ENCODE results near the gene KIAA0513.

The KIAA0513 gene

GRCh38 chr16:85005285-85006069, 22.1 kb upstream of the KIAA0513 start:
- TF ChIP-seq CTCF (conservative IDR thresholded peaks at IDR 0.05), result no peak
- H3K27ac ChIP-seq, result no peak overlapping the region

- H3K27ac ChIP-seq, result no peak overlapping the region
- TF ChIP-seq CTCF (conservative IDR thresholded peaks at IDR 0.05), result no peak
These were observed 21.0 kb upstream of the KIAA0513 start for GRCh38 chr16:85006639-85007038.

- no peak for TF ChIP-seq CTCF (conservative IDR thresholded peaks at IDR 0.05)
- H3K27ac ChIP-seq, result no peak overlapping the region
These were observed 19.9 kb upstream of the KIAA0513 start for GRCh38 chr16:85007496-85008214.

DNA sequence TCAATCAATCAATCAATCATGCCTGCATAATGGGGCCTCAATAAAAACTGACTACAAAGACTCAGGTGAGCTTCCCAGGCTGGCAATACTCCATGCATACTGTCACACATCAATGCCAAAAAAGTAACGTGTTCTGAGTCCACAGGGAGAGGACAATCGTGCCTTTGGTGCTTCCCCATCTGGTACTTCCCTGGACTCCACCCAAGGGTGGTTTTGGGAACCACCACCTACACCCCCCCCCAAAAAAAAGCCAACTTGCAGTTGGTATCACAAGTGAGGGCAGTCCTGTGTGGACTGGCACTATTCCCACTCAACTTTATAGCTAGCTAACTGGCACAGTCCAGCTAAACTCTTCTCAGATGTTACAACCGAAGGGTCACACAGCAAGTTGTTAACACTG, 19.3 kb upstream of the KIAA0513 start:
- no peak for TF ChIP-seq CTCF (conservative IDR thresholded peaks at IDR 0.05)
- H3K27ac ChIP-seq, result no peak overlapping the region

- H3K27ac ChIP-seq, result peak overlapping the region; percentile 69
- no peak for TF ChIP-seq CTCF (conservative IDR thresholded peaks at IDR 0.05)
These were observed 17.1 kb upstream of the KIAA0513 start for GRCh38 chr16:85010446-85010930.

DNA sequence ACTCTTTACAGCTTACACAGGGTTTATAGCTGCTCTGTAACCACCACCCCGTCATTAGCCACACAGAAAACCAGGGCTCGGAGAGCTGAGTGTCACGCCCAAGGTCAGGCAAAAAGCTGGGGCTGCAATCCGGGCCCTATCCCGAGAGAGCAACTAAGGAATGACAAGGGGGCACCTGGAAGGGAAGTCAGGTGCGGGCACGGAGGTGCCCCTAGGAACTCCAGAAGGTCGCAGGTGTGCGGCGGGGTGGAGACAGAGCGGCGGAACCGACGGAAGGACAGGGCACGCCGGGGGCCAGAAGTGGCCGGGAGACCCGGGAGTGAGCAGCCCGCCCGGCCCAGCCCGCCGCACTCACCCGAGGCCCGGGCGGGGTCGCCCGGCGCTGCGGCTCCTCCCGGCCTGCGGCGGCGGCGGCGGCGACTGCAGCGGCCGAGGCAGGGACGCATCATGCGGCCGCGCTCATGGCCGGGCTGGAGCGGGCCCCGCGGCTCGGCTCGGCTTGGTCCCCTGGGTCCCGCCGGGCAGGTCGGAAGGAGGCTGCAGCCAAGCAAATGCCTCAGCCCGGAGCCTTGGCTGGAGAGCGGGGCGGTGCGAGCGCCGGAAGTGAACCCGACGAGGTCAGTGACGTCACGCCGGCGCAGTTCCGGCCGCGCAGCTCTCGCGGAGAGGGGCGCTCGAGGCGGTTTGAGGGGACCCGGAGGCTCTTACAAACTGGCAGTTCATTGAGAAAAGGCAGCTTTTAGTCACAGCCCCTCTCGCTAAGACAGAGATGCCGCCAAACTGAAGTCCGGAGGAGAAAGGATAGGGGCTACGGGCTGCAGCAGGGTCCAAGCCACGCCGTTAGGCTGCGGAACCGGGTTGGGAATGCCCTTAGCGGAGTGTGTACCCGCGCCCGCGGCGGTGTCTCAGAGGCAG, 16.4 kb upstream of the KIAA0513 start, which contains the start of gene ZDHHC7:
Gene ZDHHC7 (minus strand): TSS at position 605 of the 915 bp plus-strand sequence. CDS start 20,917 bp downstream, outside the sequence.
- no peak for TF ChIP-seq CTCF (conservative IDR thresholded peaks at IDR 0.05)
- H3K27ac ChIP-seq, result peak within 1 kb of the TSS; percentile 69
